ENCODE measurements around the gene IDUA. TPM values are rescaled to one million over a fixed set of nuclear protein-coding genes. Genes with fewer than 3 reads are reported as not detected.

IDUA gene
- total RNA-seq, 1 experiment from 2014 or later = 10.1 TPM

GRCh38 chr4:965048-965765 lies 21.6 kb upstream of the IDUA start:
- no peak for DNase-seq
- Histone ChIP-seq H3K4me1 (ENCODE audit: insufficient read depth, low read length) (no peaks in the 10 kb centered on the region), H3K9me2 (replicated peaks; ENCODE audit: low read length) (no peaks in the 10 kb centered on the region), H3F3A (ENCODE audit: low read length, unreplicated experiment) (no peaks in the 10 kb centered on the region), H3K27ac (ENCODE audit: low read length) (no peak overlapping the region), H3K9ac (ENCODE audit: low read length) (no peak overlapping the region), H3K36me3 (ENCODE audit: low read depth, low read length) (no peaks in the 10 kb centered on the region), H4K20me1 (ENCODE audit: low read length) (no peaks in the 10 kb centered on the region), H3K4me2 (ENCODE audit: low read length) (no peak overlapping the region), H3K27me3 (ENCODE audit: low read length) (no peaks in the 10 kb centered on the region), H3K79me2 (ENCODE audit: low read length) (no peaks in the 10 kb centered on the region), H2AFZ (ENCODE audit: low read length) (no peak overlapping the region), H3K9me3 (ENCODE audit: low read length) (no peaks in the 10 kb centered on the region), H3K4me3 (ENCODE audit: low read length) (no peak overlapping the region)
- BruUV-seq (replicated peaks) = no TSS peak
- 0 out of 2 replicates have a peak, but pooled peaks have one; percentile 8 for ATAC-seq
- TF ChIP-seq EZH2phosphoT487 (IDR thresholded peaks at IDR 0.05; ENCODE audit: borderline replicate concordance, low read length) = no peak
- no peak for TF ChIP-seq CTCF (conservative IDR thresholded peaks at IDR 0.05; ENCODE audit: low read depth, low read length)
- no peak for TF ChIP-seq EZH2 (IDR thresholded peaks at IDR 0.05; ENCODE audit: low read length, unreplicated experiment)
- POLR2A ChIA-PET (ENCODE audit: unreplicated experiment) = no interaction called here
- intact Hi-C loops (cut with micrococcal nuclease) = no loop called here
- CTCF ChIA-PET = no interaction called here

GRCh38 chr4:965766-966134 lies 21.1 kb upstream of the IDUA start:
- ATAC-seq (no peak), DNase-seq (no peak)
- Histone ChIP-seq H3K27me3 (ENCODE audit: low read length) (no peaks in the 10 kb centered on the region), H3K4me3 (ENCODE audit: low read length) (no peak overlapping the region), H3K36me3 (ENCODE audit: low read depth, low read length) (no peaks in the 10 kb centered on the region), H3K4me2 (ENCODE audit: low read length) (no peak overlapping the region), H3F3A (ENCODE audit: low read length, unreplicated experiment) (no peaks in the 10 kb centered on the region), H3K9me3 (ENCODE audit: low read length) (no peaks in the 10 kb centered on the region), H3K9ac (ENCODE audit: low read length) (no peak overlapping the region), H3K9me2 (replicated peaks; ENCODE audit: low read length) (no peaks in the 10 kb centered on the region), H4K20me1 (ENCODE audit: low read length) (no peaks in the 10 kb centered on the region), H3K4me1 (ENCODE audit: insufficient read depth, low read length) (peaks cover under 1% of the 10 kb centered on the region; the same call in 1 of the 2 replicates), H3K27ac (ENCODE audit: low read length) (no peak overlapping the region), H3K79me2 (ENCODE audit: low read length) (no peaks in the 10 kb centered on the region), H2AFZ (ENCODE audit: low read length) (no peak overlapping the region)
- BruUV-seq (replicated peaks) = no TSS peak
- CTCF ChIA-PET = no interaction called here
- POLR2A ChIA-PET (ENCODE audit: unreplicated experiment) = no interaction called here
- TF ChIP-seq CTCF (conservative IDR thresholded peaks at IDR 0.05; ENCODE audit: low read depth, low read length) (no peak), EZH2phosphoT487 (IDR thresholded peaks at IDR 0.05; ENCODE audit: borderline replicate concordance, low read length) (no peak), EZH2 (IDR thresholded peaks at IDR 0.05; ENCODE audit: low read length, unreplicated experiment) (no peak)
- intact Hi-C loops (cut with micrococcal nuclease) = no loop called here

GRCh38 chr4:966266-967112 lies 20.4 kb upstream of the IDUA start:
- H3K36me3 ChIP-seq (ENCODE audit: low read depth, low read length) = no peaks in the 10 kb centered on the region

More at GRCh38 chr4:966266-967112, 20.4 kb upstream of the IDUA start:
- Histone ChIP-seq H3K4me2 (ENCODE audit: low read length) (no peak overlapping the region), H3F3A (ENCODE audit: low read length, unreplicated experiment) (no peaks in the 10 kb centered on the region), H4K20me1 (ENCODE audit: low read length) (no peaks in the 10 kb centered on the region; the same call in 1 of the 2 replicates), H2AFZ (ENCODE audit: low read length) (no peak overlapping the region), H3K79me2 (ENCODE audit: low read length) (no peaks in the 10 kb centered on the region), H3K9me2 (replicated peaks; ENCODE audit: low read length) (no peaks in the 10 kb centered on the region), H3K27me3 (ENCODE audit: low read length) (no peaks in the 10 kb centered on the region), H3K9ac (ENCODE audit: low read length) (no peak overlapping the region), H3K4me3 (ENCODE audit: low read length) (no peak overlapping the region), H3K9me3 (ENCODE audit: low read length) (no peaks in the 10 kb centered on the region), H3K4me1 (ENCODE audit: insufficient read depth, low read length) (peaks cover 8% of the 10 kb centered on the region), H3K27ac (ENCODE audit: low read length) (no peak overlapping the region)
- no TSS peak for BruUV-seq (replicated peaks)
- no peak for ATAC-seq
- TF ChIP-seq CTCF (conservative IDR thresholded peaks at IDR 0.05; ENCODE audit: low read depth, low read length) (no peak), EZH2 (IDR thresholded peaks at IDR 0.05; ENCODE audit: low read length, unreplicated experiment) (no peak), EZH2phosphoT487 (IDR thresholded peaks at IDR 0.05; ENCODE audit: borderline replicate concordance, low read length) (no peak)
- intact Hi-C loops (cut with micrococcal nuclease) = no loop called here
- POLR2A ChIA-PET (ENCODE audit: unreplicated experiment) = no interaction called here
- CTCF ChIA-PET = no interaction called here
- DNase-seq = no peak
